Measurements from ENCODE around the gene ETFB. TPM values are rescaled to one million over a fixed set of nuclear protein-coding genes. Genes with fewer than 3 reads are reported as not detected.

ETFB gene
- total and polyA plus RNA-seq, 4 experiments from 2014 or later = 51.4 to 97.0 (median 59.6) TPM

GRCh38 chr19:51338563-51339312 lies 27.4 kb downstream of the ETFB start:
- H3K4me1 ChIP-seq (ENCODE audit: insufficient read depth, low read length) = peaks cover 15% of the 10 kb centered on the region
- Mint-ChIP-seq H3K36me3 (no peaks in the 10 kb centered on the region), H3K27ac (peak overlapping the region; percentile 18 to 84 (median 57)), H3K9me3 (no peaks in the 10 kb centered on the region), H3K4me3 (peak overlapping the region; percentile 78 to 92 (median 88)), H3K4me1 (peaks cover 12 to 27% (median 19%) of the 10 kb centered on the region in 4 donors), H3K27me3 (peaks cover 0 to 3% of the 10 kb centered on the region in 2 donors)
- H3K4me3 ChIP-seq (ENCODE audit: low read length in 2 of 2) = peak overlapping the region; percentile 70 to 77
- H3K36me3 ChIP-seq (ENCODE audit: insufficient read depth, low read length) = no peaks in the 10 kb centered on the region
- H3K9me3 ChIP-seq (ENCODE audit: control insufficient read depth in 1 of 2, low read length in 2 of 2) = no peaks in the 10 kb centered on the region
- H3K27me3 ChIP-seq (ENCODE audit: insufficient read depth, low read length) = no peaks in the 10 kb centered on the region
- intact Hi-C loops (cut with micrococcal nuclease) = loop anchor here (1.0 kb wide), 6 partner anchors 29 to 177 kb away; no protein-coding TSS in a partner anchor
- peak; percentile 80 to 86 (median 82) for DNase-seq
- ChIA-PET CTCF (ENCODE audit: partially characterized antibody) (interaction anchor here (0.7 to 1.7 kb wide), 20 partner anchors 10 to 439 kb away, joined by 3 to 8 read pairs (median 4); partner anchors contain the start of genes NKG7 and SIGLEC10), POLR2A (ENCODE audit: partially characterized antibody) (interaction anchor here (0.6 to 2.1 kb wide), 2 partner anchors 29 to 66 kb away, joined by 3 to 10 read pairs; partner anchors contain the start of gene CLDND2)
- H3K27ac ChIP-seq (ENCODE audit: low read depth, low read length) = no peak overlapping the region

- no peaks in the 10 kb centered on the region for H3K9me3 Mint-ChIP-seq
- CTCF ChIA-PET (ENCODE audit: partially characterized antibody) = interaction anchor here (0.7 to 1.2 kb wide), 14 partner anchors 9 to 440 kb away, joined by 3 to 8 read pairs (median 4); partner anchors contain the start of genes NKG7 and SIGLEC10
- DNase-seq = no peak
- no peak overlapping the region for H3K27ac ChIP-seq (ENCODE audit: low read depth, low read length)
- no peaks in the 10 kb centered on the region for H3K36me3 Mint-ChIP-seq
- intact Hi-C loops (cut with micrococcal nuclease) = loop anchor here (1.0 kb wide), 1 partner anchor 177 kb away; no protein-coding TSS in a partner anchor
- no peaks in the 10 kb centered on the region for H3K27me3 ChIP-seq (ENCODE audit: insufficient read depth, low read length)
- H3K27ac Mint-ChIP-seq = peak overlapping the region in 1 of 7 donors; percentile 84
- H3K4me3 Mint-ChIP-seq = peak overlapping the region in 6 of 8 donors; percentile 67 to 90 (median 85)
- peaks cover 15% of the 10 kb centered on the region for H3K4me1 ChIP-seq (ENCODE audit: insufficient read depth, low read length)
- H3K4me1 Mint-ChIP-seq = peaks cover 12 to 27% (median 18%) of the 10 kb centered on the region in 4 donors
- POLR2A ChIA-PET (ENCODE audit: partially characterized antibody) = interaction anchor here (2.1 kb wide), 1 partner anchor 30 kb away, joined by 10 read pairs; the partner anchor contains the start of gene CLDND2
- H3K27me3 Mint-ChIP-seq = peaks cover 0 to 4% of the 10 kb centered on the region in 2 donors
- no peaks in the 10 kb centered on the region for H3K9me3 ChIP-seq (ENCODE audit: control insufficient read depth in 1 of 2, low read length in 2 of 2)
- no peaks in the 10 kb centered on the region for H3K36me3 ChIP-seq (ENCODE audit: insufficient read depth, low read length)
- H3K4me3 ChIP-seq (ENCODE audit: low read length in 2 of 2) = no peak overlapping the region
These were observed 28.2 kb downstream of the ETFB start for GRCh38 chr19:51337861-51338562.

GRCh38 chr19:51337141-51337860 lies 28.9 kb downstream of the ETFB start:
- CTCF ChIA-PET (ENCODE audit: partially characterized antibody) = interaction anchor here (0.7 to 1.2 kb wide), 8 partner anchors 22 to 320 kb away, joined by 3 to 8 read pairs (median 6); no protein-coding TSS in a partner anchor
- peaks cover 9 to 27% (median 17%) of the 10 kb centered on the region in 4 donors for H3K4me1 Mint-ChIP-seq
- no peaks in the 10 kb centered on the region for H3K36me3 Mint-ChIP-seq
- no peaks in the 10 kb centered on the region for H3K9me3 Mint-ChIP-seq
- no peak for DNase-seq
- Histone ChIP-seq H3K27me3 (ENCODE audit: insufficient read depth, low read length) (no peaks in the 10 kb centered on the region), H3K4me1 (ENCODE audit: insufficient read depth, low read length) (peaks cover 15% of the 10 kb centered on the region), H3K9me3 (ENCODE audit: control insufficient read depth in 1 of 2, low read length in 2 of 2) (no peaks in the 10 kb centered on the region), H3K4me3 (ENCODE audit: low read length in 2 of 2) (no peak overlapping the region), H3K27ac (ENCODE audit: low read depth, low read length) (no peak overlapping the region), H3K36me3 (ENCODE audit: insufficient read depth, low read length) (no peaks in the 10 kb centered on the region)
- H3K27me3 Mint-ChIP-seq = peaks cover 0 to 4% of the 10 kb centered on the region in 2 donors
- no peak overlapping the region for H3K27ac Mint-ChIP-seq
- POLR2A ChIA-PET (ENCODE audit: partially characterized antibody) = interaction anchor here (2.1 kb wide), 1 partner anchor 31 kb away, joined by 10 read pairs; the partner anchor contains the start of gene CLDND2
- intact Hi-C loops (cut with micrococcal nuclease) = no loop called here
- H3K4me3 Mint-ChIP-seq = no peak overlapping the region

- H3K4me1 ChIP-seq (ENCODE audit: insufficient read depth, low read length) = peaks cover 7% of the 10 kb centered on the region
- no peak overlapping the region for H3K4me3 ChIP-seq (ENCODE audit: low read length in 2 of 2)
- intact Hi-C loops (cut with micrococcal nuclease) = no loop called here
- Mint-ChIP-seq H3K27ac (no peak overlapping the region), H3K36me3 (peaks cover 0 to 9% of the 10 kb centered on the region in 2 donors), H3K4me1 (peaks cover 3 to 11% (median 6%) of the 10 kb centered on the region in 4 donors), H3K4me3 (no peak overlapping the region), H3K9me3 (peaks cover 0 to 5% (median 1%) of the 10 kb centered on the region in 8 donors), H3K27me3 (peaks cover 7 to 22% of the 10 kb centered on the region in 2 donors)
- DNase-seq = no peak
- H3K27ac ChIP-seq (ENCODE audit: low read depth, low read length) = no peak overlapping the region
- ChIA-PET CTCF (ENCODE audit: partially characterized antibody) (no interaction called here), POLR2A (ENCODE audit: partially characterized antibody) (no interaction called here)
- no peaks in the 10 kb centered on the region for H3K36me3 ChIP-seq (ENCODE audit: insufficient read depth, low read length)
- H3K27me3 ChIP-seq (ENCODE audit: insufficient read depth, low read length) = no peaks in the 10 kb centered on the region
- H3K9me3 ChIP-seq (ENCODE audit: control insufficient read depth in 1 of 2, low read length in 2 of 2) = no peaks in the 10 kb centered on the region
These were observed 32.2 kb downstream of the ETFB start for GRCh38 chr19:51333836-51334460.

GRCh38 chr19:51331716-51332115 lies 34.5 kb downstream of the ETFB start:
- intact Hi-C loops (cut with micrococcal nuclease) = no loop called here
- no peak overlapping the region for H3K4me3 ChIP-seq (ENCODE audit: low read length in 2 of 2)
- no peak overlapping the region for H3K27ac Mint-ChIP-seq
- peaks cover 9% of the 10 kb centered on the region for H3K4me1 ChIP-seq (ENCODE audit: insufficient read depth, low read length)
- H3K36me3 Mint-ChIP-seq = peaks cover 0 to 9% of the 10 kb centered on the region in 2 donors
- no peaks in the 10 kb centered on the region for H3K36me3 ChIP-seq (ENCODE audit: insufficient read depth, low read length)
- H3K9me3 Mint-ChIP-seq = peaks cover 0 to 5% (median 1%) of the 10 kb centered on the region in 8 donors
- peaks cover 15 to 27% of the 10 kb centered on the region in 2 donors for H3K27me3 Mint-ChIP-seq
- ChIA-PET CTCF (ENCODE audit: partially characterized antibody) (no interaction called here), POLR2A (ENCODE audit: partially characterized antibody) (no interaction called here)
- H3K4me3 Mint-ChIP-seq = no peak overlapping the region
- peaks cover 4 to 16% (median 5%) of the 10 kb centered on the region in 4 donors for H3K4me1 Mint-ChIP-seq
- H3K9me3 ChIP-seq (ENCODE audit: control insufficient read depth in 1 of 2, low read length in 2 of 2) = no peaks in the 10 kb centered on the region
- peaks cover 13% of the 10 kb centered on the region for H3K27me3 ChIP-seq (ENCODE audit: insufficient read depth, low read length)
- no peak overlapping the region for H3K27ac ChIP-seq (ENCODE audit: low read depth, low read length)
- no peak for DNase-seq

GRCh38 chr19:51331193-51331592 lies 35.0 kb downstream of the ETFB start:
- intact Hi-C loops (cut with micrococcal nuclease) = no loop called here

More at GRCh38 chr19:51331193-51331592, 35.0 kb downstream of the ETFB start:
- H3K27me3 Mint-ChIP-seq = peaks cover 17 to 27% of the 10 kb centered on the region in 2 donors
- DNase-seq = no peak
- ChIA-PET POLR2A (ENCODE audit: partially characterized antibody) (no interaction called here), CTCF (ENCODE audit: partially characterized antibody) (no interaction called here)
- no peak overlapping the region for H3K4me3 ChIP-seq (ENCODE audit: low read length in 2 of 2)
- no peak overlapping the region for H3K27ac ChIP-seq (ENCODE audit: low read depth, low read length)
- H3K36me3 Mint-ChIP-seq = peaks cover 0 to 9% of the 10 kb centered on the region in 2 donors
- peaks cover 13% of the 10 kb centered on the region for H3K27me3 ChIP-seq (ENCODE audit: insufficient read depth, low read length)
- no peak overlapping the region for H3K27ac Mint-ChIP-seq
- no peaks in the 10 kb centered on the region for H3K9me3 ChIP-seq (ENCODE audit: control insufficient read depth in 1 of 2, low read length in 2 of 2)
- peaks cover 0 to 5% (median 1%) of the 10 kb centered on the region in 8 donors for H3K9me3 Mint-ChIP-seq
- no peak overlapping the region for H3K4me3 Mint-ChIP-seq
- peaks cover 9% of the 10 kb centered on the region for H3K4me1 ChIP-seq (ENCODE audit: insufficient read depth, low read length)
- H3K36me3 ChIP-seq (ENCODE audit: insufficient read depth, low read length) = no peaks in the 10 kb centered on the region
- peaks cover 4 to 16% (median 5%) of the 10 kb centered on the region in 4 donors for H3K4me1 Mint-ChIP-seq

Data from CD4-positive, alpha-beta memory T cell (primary cell).